IPS-18c (cell line): ENCODE data around the gene ANKRD29.

Experiments used
- H3K4me3 ChIP-seq: 2 replicates; pipeline ENCODE4 v1.7.0; 2013; ENCODE audit warnings: low read depth, mild to moderate bottlenecking, low read length, moderate library complexity; ENCODE audit not compliant: insufficient read depth
- H3K9me3 ChIP-seq: one replicate; pipeline ENCODE4 v1.6.1; 2013; ENCODE audit warnings: mild to moderate bottlenecking, low read length, moderate library complexity; ENCODE audit not compliant: control insufficient read depth, insufficient read depth

ANKRD29 gene

GRCh38 chr18:23608211-23608610 is 54.5 kb downstream of the ANKRD29 start:
- Histone ChIP-seq H3K9me3 (no peaks in the 10 kb centered on the region), H3K4me3 (no peak overlapping the region)

GRCh38 chr18:23605941-23606340 is 56.8 kb downstream of the ANKRD29 start:
- H3K4me3 ChIP-seq, result no peak overlapping the region
- H3K9me3 ChIP-seq, result no peaks in the 10 kb centered on the region

- H3K4me3 ChIP-seq, result no peak overlapping the region
- no peaks in the 10 kb centered on the region for H3K9me3 ChIP-seq
These were observed 62.9 kb downstream of the ANKRD29 start for GRCh38 chr18:23599809-23600208.

GRCh38 chr18:23596183-23596582 is 66.5 kb downstream of the ANKRD29 start:
- H3K4me3 ChIP-seq, result no peak overlapping the region
- no peaks in the 10 kb centered on the region for H3K9me3 ChIP-seq

GRCh38 chr18:23595591-23595990 is 67.1 kb downstream of the ANKRD29 start:
- no peak overlapping the region for H3K4me3 ChIP-seq

GRCh38 chr18:23593720-23594119 is 69.0 kb downstream of the ANKRD29 start:
- H3K4me3 ChIP-seq, result no peak overlapping the region
- no peaks in the 10 kb centered on the region for H3K9me3 ChIP-seq

More at GRCh38 chr18:23595591-23595990, 67.1 kb downstream of the ANKRD29 start:
- no peaks in the 10 kb centered on the region for H3K9me3 ChIP-seq

GRCh38 chr18:23592911-23593310 is 69.8 kb downstream of the ANKRD29 start:
- Histone ChIP-seq H3K9me3 (no peaks in the 10 kb centered on the region), H3K4me3 (no peak overlapping the region)

GRCh38 chr18:23591011-23591410 is 71.7 kb downstream of the ANKRD29 start:
- H3K9me3 ChIP-seq, result no peaks in the 10 kb centered on the region
- no peak overlapping the region for H3K4me3 ChIP-seq

GRCh38 chr18:23588836-23589560 is 73.7 kb downstream of the ANKRD29 start:
- no peaks in the 10 kb centered on the region for H3K9me3 ChIP-seq

GRCh38 chr18:23587220-23587642 is 75.5 kb downstream of the ANKRD29 start:
- Histone ChIP-seq H3K9me3 (no peaks in the 10 kb centered on the region), H3K4me3 (no peak overlapping the region)

More at GRCh38 chr18:23588836-23589560, 73.7 kb downstream of the ANKRD29 start:
- H3K4me3 ChIP-seq, result no peak overlapping the region

- Histone ChIP-seq H3K9me3 (no peaks in the 10 kb centered on the region), H3K4me3 (peak within 1 kb of the TSS; percentile 99)
These were observed 76.2 kb downstream of the ANKRD29 start, which contains the start of gene NPC1 for GRCh38 chr18:23586249-23587196. TSS of gene NPC1 (minus strand) at chr18:23586506. CDS start at chr18:23586343, 163 bp downstream.

- H3K9me3 ChIP-seq, result no peaks in the 10 kb centered on the region
- H3K4me3 ChIP-seq, result peak overlapping the region; percentile 99
These were observed 76.8 kb downstream of the ANKRD29 start for GRCh38 chr18:23585897-23586248.

GRCh38 chr18:23585007-23585871 is 77.5 kb downstream of the ANKRD29 start:
- no peaks in the 10 kb centered on the region for H3K9me3 ChIP-seq
- peak overlapping the region; percentile 99 for H3K4me3 ChIP-seq

GRCh38 chr18:23584019-23584983 is 78.4 kb downstream of the ANKRD29 start:
- no peak overlapping the region for H3K4me3 ChIP-seq
- no peaks in the 10 kb centered on the region for H3K9me3 ChIP-seq

GRCh38 chr18:23583071-23583865 is 79.4 kb downstream of the ANKRD29 start:
- Histone ChIP-seq H3K9me3 (no peaks in the 10 kb centered on the region), H3K4me3 (no peak overlapping the region)
